A549 (cell line): ENCODE measurements around the gene TMEM126B.

Experiments used
- BHLHE40 ChIP-seq: IDR thresholded peaks from 2 replicates; pipeline ENCODE4 v1.6.1; 2012; ENCODE audit warnings: low read depth, low read length, inconsistent platforms
- CTCF ChIP-seq: fragments of >200 bp; sonication (Bioruptor Twin); formaldehyde crosslinking; IDR thresholded peaks from 3 replicates; pipeline ENCODE4 v1.5.1; 2016
- POLR2A ChIP-seq: IDR thresholded peaks from 2 replicates; pipeline ENCODE4 v1.6.1; 2012; ENCODE audit warnings: mild to moderate bottlenecking, low read length
- POLR2AphosphoS2 ChIP-seq: conservative IDR thresholded peaks from 2 replicates; pipeline ENCODE4 v1.6.1; 2012; ENCODE audit warnings: low read length, improper control_type of control experiment, inconsistent platforms
- ZFP36 ChIP-seq: fragments of 450-650 bp; IDR thresholded peaks from 2 replicates; pipeline ENCODE4 v1.6.1; 2014; ENCODE audit warnings: borderline replicate concordance; ENCODE audit not compliant: partially characterized antibody

GRCh38 chr11:85620256-85620655 is 8.1 kb upstream of the TMEM126B start:
- TF ChIP-seq BHLHE40: no peak
- TF ChIP-seq CTCF: no peak
- no peak for TF ChIP-seq POLR2AphosphoS2
- TF ChIP-seq ZFP36: no peak
- TF ChIP-seq POLR2A: no peak
